ENCODE results near the gene MAGEA4. TPM values are rescaled to one million over a fixed set of nuclear protein-coding genes. Genes with fewer than 3 reads are reported as not detected.

Gene MAGEA4
- total and polyA plus RNA-seq, 10 donors, result not detected

Small RNA genes within 50 kb of the gene (microRNA-seq; reads per million reads assigned to microRNA genes)
- gene MIR224 (214 to 261 (median 225) reads per million in 3 donors), gene MIR452 (229 to 365 (median 240) reads per million in 3 donors)

Other genes starting within 250 kb of the MAGEA4 start
- 1 to 10 TPM in 6 of 7 donors, under 1 TPM in 1; 0.79 to 4.3 (median 1.8) TPM for gene PRRG3, start 217.4 kb upstream of the MAGEA4 start, total RNA-seq
- gene PRRG3, start 217.4 kb upstream of the MAGEA4 start, polyA plus RNA-seq, result under 1 TPM; 0.06 to 0.99 (median 0.22) TPM
- gene FATE1, start 196.9 kb upstream of the MAGEA4 start, total RNA-seq, result not detected
- gene FATE1, start 196.9 kb upstream of the MAGEA4 start, polyA plus RNA-seq, result under 1 TPM in 1 of 3 donors, not detected in 2; 0.06 TPM
- not detected for gene CNGA2, start 178.1 kb upstream of the MAGEA4 start, total RNA-seq
- not detected for gene CNGA2, start 178.1 kb upstream of the MAGEA4 start, polyA plus RNA-seq
- 10 to 100 TPM; 11.2 to 32.6 (median 21.4) TPM for gene GABRE, start 61.8 kb downstream of the MAGEA4 start, total RNA-seq
- 1 to 10 TPM; 1.8 to 7.4 (median 6.1) TPM for gene GABRE, start 61.8 kb downstream of the MAGEA4 start, polyA plus RNA-seq
- not detected for gene MAGEA10, start 225.7 kb downstream of the MAGEA4 start, total RNA-seq
- gene MAGEA10, start 225.7 kb downstream of the MAGEA4 start, polyA plus RNA-seq, result not detected